Epithelial cell of umbilical artery (primary cell): ENCODE measurements around the gene CPS1. TPM values are rescaled to one million over a fixed set of nuclear protein-coding genes. Genes with fewer than 3 reads are reported as not detected.

Experiments used
- total RNA-seq: library from RNA; depleted of rRNA; stranded (reverse); fragments of >200 nt; gene quantifications from 2 replicates; pipeline ENCODE4 v1.2.3, GENCODE V29; 2014

The CPS1 gene
- 0.65 and 1.8 TPM in 2 replicates for total RNA-seq

DNA sequence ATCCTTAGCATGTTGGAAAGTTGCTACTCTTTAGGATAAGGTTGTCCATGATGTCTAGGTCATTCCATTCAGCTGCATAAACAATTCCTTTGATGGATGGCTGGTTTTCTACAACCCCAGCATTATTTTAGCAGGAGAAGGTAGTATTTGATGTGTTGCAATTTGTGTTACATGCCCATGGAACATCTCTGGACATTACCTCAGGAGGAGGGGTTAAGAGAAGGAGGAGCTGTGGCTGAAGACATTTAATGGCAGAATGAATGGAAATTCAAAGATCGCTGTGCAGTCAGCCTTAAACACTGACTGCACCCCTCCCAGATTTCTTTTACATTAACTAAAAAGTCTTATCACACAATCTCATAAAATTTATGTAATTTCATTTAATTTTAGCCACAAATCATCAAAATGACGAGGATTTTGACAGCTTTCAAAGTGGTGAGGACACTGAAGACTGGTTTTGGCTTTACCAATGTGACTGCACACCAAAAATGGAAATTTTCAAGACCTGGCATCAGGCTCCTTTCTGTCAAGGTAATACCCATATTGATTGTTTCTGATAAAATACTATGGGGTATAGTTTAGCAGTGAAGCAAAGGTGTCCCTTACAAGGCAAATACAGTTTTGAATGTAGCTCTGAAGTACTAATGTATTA lies at the start of gene CPS1:
CPS1 (plus strand) TSS at position 271 of the 652 bp plus-strand sequence; CDS start at position 406, 135 bp downstream.

Other genes starting within 250 kb of the CPS1 start
- not detected in 2 replicates for gene MYL1, start 241.4 kb upstream of the CPS1 start, total RNA-seq
- 20.1 and 28.0 TPM in 2 replicates for gene LANCL1, start 79.8 kb upstream of the CPS1 start, total RNA-seq